ENCODE measurements around the gene AKR1E2.
"Not testable (repeated sequence)": the region's sequence is repeated elsewhere in the genome, so short reads cannot be mapped to it uniquely, and the experiment has no call there.

AKR1E2 gene

GRCh38 chr10:4815646-4816180 is 10.3 kb upstream of the AKR1E2 start:
- not testable (repeated sequence) for DNase-seq

- DNase-seq, result no peak
Measured at GRCh38 chr10:4816966-4817365, 9.0 kb upstream of the AKR1E2 start.

GRCh38 chr10:4819067-4819466 is 6.9 kb upstream of the AKR1E2 start:
- DNase-seq, result no peak

- no peak for DNase-seq
Measured at GRCh38 chr10:4819707-4820106, 6.3 kb upstream of the AKR1E2 start.

- DNase-seq, result peak in 1 of 2 experiments; percentile 37
Measured at GRCh38 chr10:4820804-4821401, 5.1 kb upstream of the AKR1E2 start.

- no peak for DNase-seq
Measured at GRCh38 chr10:4822208-4822607, 3.8 kb upstream of the AKR1E2 start.

GRCh38 chr10:4824791-4825310 is 1.2 kb upstream of the AKR1E2 start:
- DNase-seq, result no peak

GRCh38 chr10:4825456-4825867 is 545 bp upstream of the AKR1E2 start:
- DNase-seq, result no peak

GRCh38 chr10:4826792-4827324 is 851 bp downstream of the AKR1E2 start:
- DNase-seq, result no peak

GRCh38 chr10:4828005-4828404 is 2.0 kb downstream of the AKR1E2 start:
- DNase-seq, result no peak

- DNase-seq, result no peak
Measured at GRCh38 chr10:4830551-4830950, 4.5 kb downstream of the AKR1E2 start.

GRCh38 chr10:4831091-4831490 is 5.1 kb downstream of the AKR1E2 start:
- no peak for DNase-seq

- DNase-seq, result no peak
Measured at GRCh38 chr10:4833286-4833685, 7.3 kb downstream of the AKR1E2 start.

- no peak for DNase-seq
Measured at GRCh38 chr10:4834898-4835405, 8.9 kb downstream of the AKR1E2 start.

GRCh38 chr10:4835494-4835918 is 9.5 kb downstream of the AKR1E2 start:
- DNase-seq, result no peak

GRCh38 chr10:4836416-4836969 is 10.5 kb downstream of the AKR1E2 start:
- DNase-seq, result no peak

GRCh38 chr10:4837551-4837950 is 11.5 kb downstream of the AKR1E2 start:
- no peak for DNase-seq

GRCh38 chr10:4838743-4839142 is 12.7 kb downstream of the AKR1E2 start:
- no peak for DNase-seq

- DNase-seq, result no peak
Measured at GRCh38 chr10:4839353-4839752, 13.3 kb downstream of the AKR1E2 start.

- DNase-seq, result no peak
Measured at GRCh38 chr10:4840151-4840550, 14.1 kb downstream of the AKR1E2 start.

GRCh38 chr10:4843525-4844180 is 17.6 kb downstream of the AKR1E2 start:
- DNase-seq, result no peak

- DNase-seq, result no peak
Measured at GRCh38 chr10:4844864-4845263, 18.9 kb downstream of the AKR1E2 start.

- no peak for DNase-seq
Measured at GRCh38 chr10:4845766-4846165, 19.8 kb downstream of the AKR1E2 start.

- DNase-seq, result no peak
Measured at GRCh38 chr10:4846775-4847174, 20.8 kb downstream of the AKR1E2 start.
